SK-N-SH treated with all-trans-retinoic acid at 6 μM for 48 hours (cell line): Measurements from ENCODE around the gene STX5.
A peak's percentile ranks its signal among the peaks of the same experiment; 100 is the strongest.

Experiments used
- ATAC-seq: fragments of 200-7000 bp; cut with Tn5 transposase; 3 replicates; pipeline ENCODE4 v1.9.1; 2020; ENCODE audit warnings: mild to moderate bottlenecking, moderate library complexity
- ARNTL ChIP-seq: fragments of 450-650 bp; formaldehyde crosslinking; IDR thresholded peaks from 2 replicates; pipeline ENCODE4 v1.5.0; 2020; ENCODE audit warnings: low read depth, mild to moderate bottlenecking, moderate library complexity, borderline replicate concordance
- BACH2 ChIP-seq: fragments of 250-450 bp; sonication (Bioruptor Pico); IDR thresholded peaks from 2 replicates; pipeline ENCODE4 v1.9.0; 2021; ENCODE audit warnings: mild to moderate bottlenecking, borderline replicate concordance
- CSDC2 ChIP-seq: fragments of 250-450 bp; sonication (Bioruptor Pico); IDR thresholded peaks from 2 replicates; pipeline ENCODE4 v1.5.0; 2020; ENCODE audit warnings: mild to moderate bottlenecking, moderate library complexity
- CSRNP3 ChIP-seq: fragments of 250-450 bp; sonication (Bioruptor Pico); IDR thresholded peaks from 2 replicates; pipeline ENCODE4 v1.5.1; 2021; ENCODE audit warnings: mild to moderate bottlenecking, moderate library complexity
- ESRRG ChIP-seq: fragments of 250-450 bp; sonication (Bioruptor Pico); IDR thresholded peaks from 2 replicates; pipeline ENCODE4 v1.6.1; 2021; ENCODE audit warnings: mild to moderate bottlenecking
- GLIS3 ChIP-seq: fragments of 250-450 bp; sonication (Bioruptor Pico); IDR thresholded peaks from 2 replicates; pipeline ENCODE4 v1.5.0; 2020; ENCODE audit warnings: mild to moderate bottlenecking, moderate library complexity
- ISL1 ChIP-seq: fragments of 250-450 bp; sonication (Bioruptor Pico); IDR thresholded peaks from 2 replicates; pipeline ENCODE4 v2.1.2; 2022; ENCODE audit warnings: mild to moderate bottlenecking, moderate library complexity
- OSR1 ChIP-seq: fragments of 250-450 bp; sonication (Bioruptor Pico); IDR thresholded peaks from 2 replicates; pipeline ENCODE4 v1.8.0; 2022; ENCODE audit warnings: moderate library complexity, mild to moderate bottlenecking, inconsistent platforms
- PATZ1 ChIP-seq: fragments of 250-450 bp; sonication (Bioruptor Pico); IDR thresholded peaks from 2 replicates; pipeline ENCODE4 v1.8.0; 2020; ENCODE audit warnings: mild to moderate bottlenecking, moderate library complexity, borderline replicate concordance
- SNAI2 ChIP-seq: fragments of 250-450 bp; sonication (Bioruptor Pico); IDR thresholded peaks from 2 replicates; pipeline ENCODE4 v1.5.0; 2020; ENCODE audit warnings: mild to moderate bottlenecking, moderate library complexity
- TCF4 ChIP-seq: fragments of 250-450 bp; sonication (Bioruptor Pico); IDR thresholded peaks from 2 replicates; pipeline ENCODE4 v1.8.0; 2021; ENCODE audit warnings: mild to moderate bottlenecking, moderate library complexity, borderline replicate concordance
- TOX ChIP-seq: fragments of 250-450 bp; sonication (Bioruptor Pico); IDR thresholded peaks from 2 replicates; pipeline ENCODE4 v1.8.0; 2021; ENCODE audit warnings: mild to moderate bottlenecking, moderate library complexity, borderline replicate concordance
- TSHZ2 ChIP-seq: fragments of 250-450 bp; sonication (Bioruptor Pico); IDR thresholded peaks from 2 replicates; pipeline ENCODE4 v1.5.0; 2020; ENCODE audit warnings: mild to moderate bottlenecking, moderate library complexity
- ZFP3 ChIP-seq: fragments of 250-450 bp; sonication (Bioruptor Pico); IDR thresholded peaks from 2 replicates; pipeline ENCODE4 v1.5.0; 2020; ENCODE audit warnings: mild to moderate bottlenecking, moderate library complexity
- ZFP30 ChIP-seq: fragments of 450-650 bp; formaldehyde crosslinking; IDR thresholded peaks from 2 replicates; pipeline ENCODE4 v1.5.0; 2022; ENCODE audit warnings: mild to moderate bottlenecking, moderate library complexity
- ZNF565 ChIP-seq: fragments of 450-650 bp; formaldehyde crosslinking; conservative IDR thresholded peaks from 2 replicates; pipeline ENCODE4 v1.5.0; 2020; ENCODE audit warnings: low read depth, mild to moderate bottlenecking, moderate library complexity
- ZNF70 ChIP-seq: fragments of 450-650 bp; formaldehyde crosslinking; IDR thresholded peaks from 2 replicates; pipeline ENCODE4 v1.5.0; 2020; ENCODE audit warnings: mild to moderate bottlenecking, moderate library complexity
- ZNF8 ChIP-seq: fragments of 450-650 bp; formaldehyde crosslinking; IDR thresholded peaks from 2 replicates; pipeline ENCODE4 v1.5.0; 2020; ENCODE audit warnings: mild to moderate bottlenecking, moderate library complexity
- TF ChIP-seq, protein P1 (sequence below): fragments of 250-450 bp; sonication (Bioruptor Pico); IDR thresholded peaks from 2 replicates; pipeline ENCODE4 v1.5.1; 2020; ENCODE audit warnings: low read depth, mild to moderate bottlenecking, moderate library complexity
- TF ChIP-seq, protein P2 (sequence below): fragments of 250-450 bp; sonication (Bioruptor Pico); IDR thresholded peaks from 2 replicates; pipeline ENCODE4 v1.8.0; 2021; ENCODE audit warnings: low read depth, mild to moderate bottlenecking, moderate library complexity, borderline replicate concordance

Gene STX5

GRCh38 chr11:62791501-62792201 lies 40.2 kb downstream of the STX5 start, which contains the start of gene TMEM223:
TMEM223 (minus strand) TSS chr11:62792006; CDS start chr11:62791994, 12 bp downstream.
- ATAC-seq = peak; percentile 89

DNA sequence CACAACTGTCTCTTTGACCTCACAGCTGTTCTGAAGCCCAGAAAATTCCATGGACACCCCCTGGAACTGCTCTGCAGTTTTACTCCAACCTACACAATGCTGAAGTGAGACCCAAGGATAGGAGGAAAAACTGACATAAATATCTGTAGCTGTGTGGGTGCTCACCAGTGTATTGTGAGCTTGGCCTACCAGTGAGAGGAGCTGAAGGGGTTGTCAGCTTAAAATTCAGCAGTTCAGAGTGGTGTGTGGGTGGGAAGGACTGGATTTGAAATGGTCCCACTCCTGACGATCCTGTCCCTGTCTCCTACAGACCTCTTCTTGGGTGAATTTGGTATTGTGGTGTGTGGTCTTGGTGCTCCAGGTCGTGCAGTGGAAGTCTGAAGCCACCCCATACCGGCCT lies 42.3 kb downstream of the STX5 start:
- no peak for TF ChIP-seq OSR1 (CRISPR knock-in tag)
- TF ChIP-seq ARNTL (CRISPR knock-in tag) = no peak
- TF ChIP-seq, protein P1, sequence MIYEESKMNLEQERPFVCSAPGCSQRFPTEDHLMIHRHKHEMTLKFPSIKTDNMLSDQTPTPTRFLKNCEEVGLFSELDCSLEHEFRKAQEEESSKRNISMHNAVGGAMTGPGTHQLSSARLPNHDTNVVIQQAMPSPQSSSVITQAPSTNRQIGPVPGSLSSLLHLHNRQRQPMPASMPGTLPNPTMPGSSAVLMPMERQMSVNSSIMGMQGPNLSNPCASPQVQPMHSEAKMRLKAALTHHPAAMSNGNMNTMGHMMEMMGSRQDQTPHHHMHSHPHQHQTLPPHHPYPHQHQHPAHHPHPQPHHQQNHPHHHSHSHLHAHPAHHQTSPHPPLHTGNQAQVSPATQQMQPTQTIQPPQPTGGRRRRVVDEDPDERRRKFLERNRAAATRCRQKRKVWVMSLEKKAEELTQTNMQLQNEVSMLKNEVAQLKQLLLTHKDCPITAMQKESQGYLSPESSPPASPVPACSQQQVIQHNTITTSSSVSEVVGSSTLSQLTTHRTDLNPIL (CRISPR knock-in tag) = no peak
- TF ChIP-seq, all 23 proteins: peak for 0
- no peak for ATAC-seq

More at GRCh38 chr11:62791501-62792201, 40.2 kb downstream of the STX5 start, which contains the start of gene TMEM223:
- TF ChIP-seq GLIS3 (CRISPR knock-in tag) = no peak
- TF ChIP-seq ZNF565 (CRISPR knock-in tag) = no peak
- TF ChIP-seq TSHZ2 (CRISPR knock-in tag) = no peak
- TF ChIP-seq SNAI2 = no peak
- no peak for TF ChIP-seq TCF4 (CRISPR knock-in tag)
- TF ChIP-seq TOX (CRISPR knock-in tag) = no peak
- no peak for TF ChIP-seq ARNTL (CRISPR knock-in tag)
- TF ChIP-seq PATZ1 = no peak
- TF ChIP-seq ZFP3 = no peak
- TF ChIP-seq CSRNP3 = no peak
- TF ChIP-seq ISL1 (CRISPR knock-in tag) = no peak
- no peak for TF ChIP-seq ZNF8 (CRISPR knock-in tag)
- no peak for TF ChIP-seq CSDC2 (CRISPR knock-in tag)
- TF ChIP-seq, protein P2, sequence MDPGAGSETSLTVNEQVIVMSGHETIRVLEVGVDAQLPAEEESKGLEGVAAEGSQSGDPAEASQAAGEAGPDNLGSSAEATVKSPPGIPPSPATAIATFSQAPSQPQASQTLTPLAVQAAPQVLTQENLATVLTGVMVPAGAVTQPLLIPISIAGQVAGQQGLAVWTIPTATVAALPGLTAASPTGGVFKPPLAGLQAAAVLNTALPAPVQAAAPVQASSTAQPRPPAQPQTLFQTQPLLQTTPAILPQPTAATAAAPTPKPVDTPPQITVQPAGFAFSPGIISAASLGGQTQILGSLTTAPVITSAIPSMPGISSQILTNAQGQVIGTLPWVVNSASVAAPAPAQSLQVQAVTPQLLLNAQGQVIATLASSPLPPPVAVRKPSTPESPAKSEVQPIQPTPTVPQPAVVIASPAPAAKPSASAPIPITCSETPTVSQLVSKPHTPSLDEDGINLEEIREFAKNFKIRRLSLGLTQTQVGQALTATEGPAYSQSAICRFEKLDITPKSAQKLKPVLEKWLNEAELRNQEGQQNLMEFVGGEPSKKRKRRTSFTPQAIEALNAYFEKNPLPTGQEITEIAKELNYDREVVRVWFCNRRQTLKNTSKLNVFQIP = no peak
- no peak for TF ChIP-seq ESRRG (CRISPR knock-in tag)
- no peak for TF ChIP-seq ZNF70 (CRISPR knock-in tag)
- TF ChIP-seq BACH2 = no peak
- TF ChIP-seq ZFP30 (CRISPR knock-in tag) = no peak
- TF ChIP-seq, protein P1 (CRISPR knock-in tag) = no peak
- no peak for TF ChIP-seq OSR1 (CRISPR knock-in tag)
- TF ChIP-seq, all 23 proteins: peak for 0
